PC-3 (cell line): ENCODE data around the gene RBBP8NL.

Experiments used
- CTCF ChIP-seq: fragments of 300-600 bp; sonication (generic); conservative IDR thresholded peaks from 2 replicates; pipeline ENCODE4 v1.5.1; 2017; ENCODE audit warnings: antibody characterized with exemption, low read depth, mild to moderate bottlenecking, low read length
- EZH2 ChIP-seq: fragments of 300-600 bp; sonication (generic); IDR thresholded peaks from one replicate; pipeline ENCODE4 v1.6.1; 2017; ENCODE audit warnings: antibody characterized with exemption, mild to moderate bottlenecking, low read length; ENCODE audit not compliant: unreplicated experiment
- EZH2phosphoT487 ChIP-seq: fragments of 300-600 bp; sonication (generic); IDR thresholded peaks from 2 replicates; pipeline ENCODE4 v1.6.1; 2018; ENCODE audit warnings: mild to moderate bottlenecking, antibody characterized with exemption, low read length, borderline replicate concordance

GRCh38 chr20:62469352-62469751 lies 42.0 kb upstream of the RBBP8NL start:
- TF ChIP-seq EZH2phosphoT487, result no peak
- TF ChIP-seq CTCF, result no peak
- TF ChIP-seq EZH2, result no peak
